B cell (primary cell): ENCODE data around the gene PRR35. TPM values are rescaled to one million over a fixed set of nuclear protein-coding genes. Genes with fewer than 3 reads are reported as not detected.

ENCODE experiments used
- ATAC-seq: fragments of 200-7000 bp; cut with Tn5 transposase; one replicate; pipeline ENCODE4 v1.10.0; 2021; ENCODE audit warnings: low read depth, mild to moderate bottlenecking, moderate number of reproducible peaks, moderate library complexity
- CTCF ChIA-PET: fragments of 350-600 bp; sonication (Branson Sonifier 250); formaldehyde crosslinking; loops from one replicate; lab custom pipeline; 2021; ENCODE audit warnings: antibody characterized with exemption, inconsistent platforms; lab: Charles Lee
- POLR2A ChIA-PET: fragments of 350-600 bp; sonication (Branson Sonifier 250); formaldehyde crosslinking; loops from one replicate; lab custom pipeline; 2021; ENCODE audit warnings: antibody characterized with exemption; lab: Charles Lee
- DNase-seq: peaks from one replicate; pipeline ENCODE4 v3.0.0; 2013
- H2AFZ ChIP-seq: 2 replicates; pipeline ENCODE4 v1.6.1; 2012; ENCODE audit warnings: mild to moderate bottlenecking, low read depth, low read length; ENCODE audit not compliant: insufficient read depth, poor library complexity, severe bottlenecking
- H3K27ac ChIP-seq, 2 donors: 1 replicate in 1 of 2; 2 replicates in 1 of 2; pipeline ENCODE4 v1.5.1; 2012 to 2013; ENCODE audit warnings: low read length in 2 of 2, mild to moderate bottlenecking in 2 of 2, moderate library complexity in 1 of 2
- H3K27me3 ChIP-seq, 4 experiments: fragments of 200-600 bp in 1 of 4; sonication (generic) in 1 of 4; replicated peaks in 1 of 4; 1 replicate in 2 of 4; 2 replicates in 2 of 4; pipeline versions ENCODE4 v1.6.1 to v1.7.0; 2013 to 2016; ENCODE audit warnings: low read length in 3 of 4, mild to moderate bottlenecking in 2 of 4, mixed read lengths in 1 of 4, moderate library complexity in 1 of 4; ENCODE audit not compliant: insufficient read depth in 4 of 4, control insufficient read depth in 3 of 4; ENCODE audit errors: control extremely low read depth in 1 of 4
- H3K36me3 ChIP-seq, 2 experiments: replicated peaks in 1 of 2; 1 replicate in 1 of 2; 2 replicates in 1 of 2; pipeline versions ENCODE4 v1.6.1 to v1.7.1; 2013; ENCODE audit warnings: low read length in 1 of 2; ENCODE audit not compliant: insufficient read depth in 2 of 2, control insufficient read depth in 1 of 2; ENCODE audit errors: control extremely low read depth in 1 of 2, extremely low read depth in 1 of 2
- H3K4me1 ChIP-seq, 2 donors: fragments of 200-600 bp in 1 of 2; sonication (generic) in 1 of 2; 1 replicate in 1 of 2; 2 replicates in 1 of 2; pipeline versions ENCODE4 v1.5.1 to v1.6.1; 2013 to 2017; ENCODE audit warnings: low read length in 2 of 2; ENCODE audit not compliant: control insufficient read depth in 2 of 2, insufficient read depth in 2 of 2
- H3K4me2 ChIP-seq: replicated peaks from 2 replicates; pipeline ENCODE3; 2012; ENCODE audit warnings: mild to moderate bottlenecking, low read depth, low read length; ENCODE audit not compliant: poor library complexity, severe bottlenecking
- H3K4me3 ChIP-seq, 5 experiments: fragments of 200-600 bp in 1 of 5; sonication (generic) in 1 of 5; 1 replicate in 3 of 5; 2 replicates in 2 of 5; pipeline versions ENCODE4 v1.5.1 to v1.7.0; 2011 to 2016; ENCODE audit warnings: low read length in 4 of 5, mild to moderate bottlenecking in 4 of 5, low read depth in 2 of 5, control low read depth in 1 of 5, moderate library complexity in 1 of 5; ENCODE audit not compliant: insufficient read depth in 1 of 5; ENCODE audit errors: control extremely low read depth in 1 of 5, extremely low read depth in 1 of 5
- H3K79me2 ChIP-seq: fragments of 200-600 bp; sonication (generic); one replicate; pipeline ENCODE4 v1.6.0; 2016; ENCODE audit warnings: low read length; ENCODE audit not compliant: control insufficient read depth, insufficient read depth
- H3K9ac ChIP-seq: fragments of 200-600 bp; sonication (generic); 2 replicates; pipeline ENCODE4 v1.6.1; 2017; ENCODE audit warnings: mild to moderate bottlenecking, low read length, moderate library complexity
- H3K9me3 ChIP-seq, 3 donors: one replicate each; pipeline versions ENCODE4 v1.6.1 to v1.7.1; 2013; ENCODE audit warnings: low read length in 2 of 3; ENCODE audit not compliant: control insufficient read depth in 2 of 3, insufficient read depth in 1 of 3; ENCODE audit errors: control extremely low read depth in 1 of 3
- H4K20me1 ChIP-seq: 2 replicates; pipeline ENCODE4 v1.6.0; 2012; ENCODE audit warnings: mild to moderate bottlenecking, low read length; ENCODE audit not compliant: insufficient read depth, control insufficient read depth, poor library complexity, severe bottlenecking
- H3K27ac Mint-ChIP-seq: one replicate; pipeline ENCODE4 v1.8.0; 2021; ENCODE audit warnings: mixed read lengths
- H3K27me3 Mint-ChIP-seq: one replicate; pipeline ENCODE4 v1.8.0; 2021; ENCODE audit warnings: mixed read lengths
- H3K4me1 Mint-ChIP-seq: one replicate; pipeline ENCODE4 v1.8.0; 2021; ENCODE audit warnings: mixed read lengths
- H3K4me3 Mint-ChIP-seq: one replicate; pipeline ENCODE4 v1.8.0; 2021; ENCODE audit warnings: mixed read lengths
- H3K9me3 Mint-ChIP-seq: one replicate; pipeline ENCODE4 v1.8.0; 2022; ENCODE audit warnings: mixed read lengths; ENCODE audit not compliant: insufficient read depth
- EZH2 ChIP-seq: IDR thresholded peaks from 2 replicates; pipeline ENCODE4 v1.6.1; 2012; ENCODE audit warnings: borderline replicate concordance, low read depth, mild to moderate bottlenecking, moderate library complexity, low read length; ENCODE audit not compliant: insufficient read depth, poor library complexity, severe bottlenecking
- WGBS: methylation state at CpG from one replicate; pipeline ENCODE4 v1.1.5; 2013; ENCODE audit warnings: missing lambda C conversion rate; ENCODE audit not compliant: insufficient coverage; 5-methylcytosine and 5-hydroxymethylcytosine counted together
- intact Hi-C: fragments of 100-400 bp; cut with micrococcal nuclease; formaldehyde crosslinking; loops from one replicate; pipeline ENCODE4 v1.10.0; 2022
- polyA plus RNA-seq: library from polyadenylated mRNA; depleted of rRNA; stranded (reverse); fragments of >200 nt; gene quantifications from 2 replicates; pipeline ENCODE4 v1.2.3, GENCODE V29; 2012
- total RNA-seq, 2 donors: library from RNA; stranded (reverse); fragments of 120-200 nt in 1 of 2; gene quantifications; 1 replicate in 1 of 2; 2 replicates in 1 of 2; pipeline versions ENCODE4 v1.2.3 to v1.2.4, GENCODE V29; 2013 to 2022
- TF ChIP-seq, protein P1 (sequence below): fragments of 200-600 bp; IDR thresholded peaks from one replicate; pipeline ENCODE4 v1.8.0; 2022; ENCODE audit warnings: antibody characterized with exemption, mild to moderate bottlenecking

The PRR35 gene
- total and polyA plus RNA-seq, 2 donors (not counting 1 experiment from before 2014, with no cell fraction given) = not detected

DNA sequence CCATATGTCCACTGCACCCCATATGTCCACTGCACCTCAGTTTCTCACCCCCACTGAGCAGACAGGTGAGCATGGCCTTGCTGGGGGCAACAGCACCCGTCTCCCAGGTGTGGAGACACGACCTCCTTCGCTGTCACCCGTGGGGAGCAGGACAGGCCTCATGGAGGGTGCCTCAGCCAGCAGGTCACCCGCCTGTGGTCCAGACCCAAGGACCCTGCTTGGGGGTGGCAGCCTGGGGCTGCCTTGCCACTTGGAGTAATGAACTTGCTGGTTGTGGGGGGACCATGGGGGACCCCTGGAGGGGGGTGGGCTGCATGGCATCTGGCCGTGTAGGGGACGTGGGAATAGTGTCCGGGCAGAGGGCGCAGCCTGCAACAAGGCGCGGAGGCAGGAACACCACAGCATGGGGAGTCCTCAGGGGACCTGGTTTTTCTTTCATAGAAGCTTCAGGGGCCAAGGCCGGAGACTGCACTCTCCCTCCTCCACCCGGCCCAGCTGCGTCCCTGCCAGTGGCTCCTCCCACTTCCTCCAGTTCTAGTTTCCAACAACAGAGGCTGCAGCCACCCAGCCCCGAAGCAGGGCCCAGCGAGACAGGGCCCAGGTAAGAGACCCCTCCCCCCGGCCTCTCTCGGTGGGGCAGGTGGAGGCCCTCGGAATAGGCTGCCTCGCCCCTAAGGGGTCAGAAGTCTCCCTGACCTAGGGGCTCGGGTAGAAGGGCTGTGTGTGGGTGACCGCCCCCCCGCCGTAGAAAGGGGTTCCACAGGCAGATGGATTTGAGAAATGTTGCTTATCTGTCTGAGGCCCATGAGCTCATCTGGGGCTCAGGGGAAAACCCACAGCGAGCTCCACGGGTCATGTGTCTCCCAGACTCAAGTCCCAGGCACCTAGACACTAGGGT is 6.5 kb downstream of the PRR35 start, which contains the start of gene NHLRC4:
NHLRC4 (plus strand) TSS at position 531 of the 898 bp plus-strand sequence. CDS start 1,043 bp downstream, outside the sequence.
- intact Hi-C loops = no loop called here
- Histone ChIP-seq H3K79me2 (peaks cover 27% of the 10 kb centered on the region), H3K27ac (peak within 1 kb of the TSS; percentile 41 to 65), H3K9me3 (no peaks in the 10 kb centered on the region), H3K4me3 (peak within 1 kb of the TSS in 4 of 5 experiments; percentile 37 to 59 (median 44)), H4K20me1 (no peaks in the 10 kb centered on the region), H3K4me2 (peak within 1 kb of the TSS; percentile 80), H3K4me1 (peaks cover 33 to 48% of the 10 kb centered on the region in 2 donors), H3K9ac (peak within 1 kb of the TSS; percentile 58), H3K27me3 (peaks cover 0 to 4% (median under 1%) of the 10 kb centered on the region in 4 experiments), H3K36me3 (no peaks in the 10 kb centered on the region), H2AFZ (peak within 1 kb of the TSS; percentile 84)
- H3K9me3 Mint-ChIP-seq = no peaks in the 10 kb centered on the region
- H3K27ac Mint-ChIP-seq = peak within 1 kb of the TSS; percentile 87
- peaks cover 33% of the 10 kb centered on the region for H3K4me1 Mint-ChIP-seq
- ChIA-PET POLR2A (interaction anchor here (0.8 to 3.0 kb wide), 3 partner anchors 22 to 70 kb away, joined by 3 to 8 read pairs (median 6); partner anchors contain the start of genes CAPN15 and METTL26), CTCF (interaction anchor here (0.6 to 0.7 kb wide), 2 partner anchors 174 to 459 kb away, joined by 4 read pairs; no protein-coding TSS in a partner anchor)
- 27% methylated on average over 26 of the region's 26 CpGs for WGBS
- DNase-seq = peak; percentile 72
- H3K27me3 Mint-ChIP-seq = peaks cover 6% of the 10 kb centered on the region
- TF ChIP-seq, protein P1, sequence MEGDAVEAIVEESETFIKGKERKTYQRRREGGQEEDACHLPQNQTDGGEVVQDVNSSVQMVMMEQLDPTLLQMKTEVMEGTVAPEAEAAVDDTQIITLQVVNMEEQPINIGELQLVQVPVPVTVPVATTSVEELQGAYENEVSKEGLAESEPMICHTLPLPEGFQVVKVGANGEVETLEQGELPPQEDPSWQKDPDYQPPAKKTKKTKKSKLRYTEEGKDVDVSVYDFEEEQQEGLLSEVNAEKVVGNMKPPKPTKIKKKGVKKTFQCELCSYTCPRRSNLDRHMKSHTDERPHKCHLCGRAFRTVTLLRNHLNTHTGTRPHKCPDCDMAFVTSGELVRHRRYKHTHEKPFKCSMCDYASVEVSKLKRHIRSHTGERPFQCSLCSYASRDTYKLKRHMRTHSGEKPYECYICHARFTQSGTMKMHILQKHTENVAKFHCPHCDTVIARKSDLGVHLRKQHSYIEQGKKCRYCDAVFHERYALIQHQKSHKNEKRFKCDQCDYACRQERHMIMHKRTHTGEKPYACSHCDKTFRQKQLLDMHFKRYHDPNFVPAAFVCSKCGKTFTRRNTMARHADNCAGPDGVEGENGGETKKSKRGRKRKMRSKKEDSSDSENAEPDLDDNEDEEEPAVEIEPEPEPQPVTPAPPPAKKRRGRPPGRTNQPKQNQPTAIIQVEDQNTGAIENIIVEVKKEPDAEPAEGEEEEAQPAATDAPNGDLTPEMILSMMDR = no peak
- no peak for TF ChIP-seq EZH2
- peak within 1 kb of the TSS; percentile 78 for H3K4me3 Mint-ChIP-seq
- peak; percentile 62 for ATAC-seq
